GM19397 (cell line): ENCODE results near the gene BBLN.
A peak's percentile ranks its signal among the peaks of the same experiment; 100 is the strongest.

ENCODE experiments used
- ATAC-seq: cut with Tn5 transposase; IDR thresholded peaks from one replicate; pipeline ENCODE4 v1.9.1; 2021; ENCODE audit warnings: mild to moderate bottlenecking, moderate library complexity; ENCODE audit not compliant: unreplicated experiment

The BBLN gene

GRCh38 chr9:128144239-128145181 is 15.6 kb upstream of the BBLN start:
- ATAC-seq, result no peak

- no peak for ATAC-seq
Observed at GRCh38 chr9:128145536-128145935, 14.5 kb upstream of the BBLN start.

- ATAC-seq, result no peak
Observed at GRCh38 chr9:128145951-128146351, 14.1 kb upstream of the BBLN start.

GRCh38 chr9:128146591-128147120 is 13.4 kb upstream of the BBLN start:
- ATAC-seq, result no peak

- no peak for ATAC-seq
Observed at GRCh38 chr9:128148509-128149000, 11.5 kb upstream of the BBLN start.

GRCh38 chr9:128149001-128149701 is 10.9 kb upstream of the BBLN start, which contains the start of gene LCN2:
Gene LCN2 (plus strand): TSS chr9:128149453. CDS start chr9:128149526, 73 bp downstream.
- ATAC-seq, result no peak

- ATAC-seq, result no peak
Observed at GRCh38 chr9:128149951-128150593, 10.0 kb upstream of the BBLN start.

- ATAC-seq, result no peak
Observed at GRCh38 chr9:128150594-128151308, 9.3 kb upstream of the BBLN start.

GRCh38 chr9:128151309-128152132 is 8.5 kb upstream of the BBLN start:
- no peak for ATAC-seq

- no peak for ATAC-seq
Observed at GRCh38 chr9:128152133-128153059, 7.7 kb upstream of the BBLN start.

- ATAC-seq, result no peak
Observed at GRCh38 chr9:128153060-128153946, 6.8 kb upstream of the BBLN start.

- ATAC-seq, result no peak
Observed at GRCh38 chr9:128153947-128154695, 5.9 kb upstream of the BBLN start.

GRCh38 chr9:128155736-128156500 is 4.1 kb upstream of the BBLN start:
- no peak for ATAC-seq

GRCh38 chr9:128159522-128159783 is 612 bp upstream of the BBLN start:
- no peak for ATAC-seq

GRCh38 chr9:128160603-128160987 is 530 bp downstream of the BBLN start:
- ATAC-seq, result peak; percentile 3

GRCh38 chr9:128161215-128161902 is 1.3 kb downstream of the BBLN start:
- ATAC-seq, result no peak
